Gastroesophageal sphincter (tissue), 3 donors: Measurements from ENCODE around the gene RYR2.

ENCODE experiments used
- CTCF ChIP-seq, 4 experiments: fragments of 200-600 bp in 2 of 4; fragments of 450-650 bp in 2 of 4; sonication (generic) in 1 of 4; IDR thresholded peaks; one replicate each; pipeline ENCODE4 v1.5.1; 2017 to 2019; ENCODE audit warnings: antibody characterized with exemption in 4 of 4, mild to moderate bottlenecking in 2 of 4, moderate library complexity in 2 of 4
- POLR2A ChIP-seq, 2 donors: fragments of 450-650 bp; IDR thresholded peaks; one replicate each; pipeline ENCODE4 v1.6.1; 2017; ENCODE audit warnings: antibody characterized with exemption in 2 of 2, mild to moderate bottlenecking in 2 of 2, moderate library complexity in 1 of 2

- TF ChIP-seq POLR2A (IDR thresholded peaks at IDR 0.05) (no peak), CTCF (IDR thresholded peaks at IDR 0.05) (no peak)
Measured at GRCh38 chr1:237353918-237354317, 311.9 kb downstream of the RYR2 start.
